ENCODE results near the gene NDRG4. TPM values are rescaled to one million over a fixed set of nuclear protein-coding genes. Genes with fewer than 3 reads are reported as not detected.

Gene NDRG4
- polyA plus RNA-seq, 1 donor, result 17.4 TPM

GRCh38 chr16:58464916-58465731 is 34.8 kb upstream of the NDRG4 start:
- no peaks in the 10 kb centered on the region for H3K36me3 ChIP-seq (ENCODE audit: control insufficient read depth, insufficient read depth, low read length)
- DNase-seq, result no peak
- no peaks in the 10 kb centered on the region for H3K4me1 ChIP-seq (ENCODE audit: control insufficient read depth, insufficient read depth, low read length)
- peaks cover 76% of the 10 kb centered on the region for H3K27me3 ChIP-seq (ENCODE audit: control insufficient read depth, insufficient read depth, low read length)
- WGBS (ENCODE audit: insufficient coverage, low lambda C conversion rate), result no CpG with 5 or more reads among the region's 24 CpGs
- H3K9me3 ChIP-seq (ENCODE audit: control insufficient read depth, low read depth, low read length), result no peaks in the 10 kb centered on the region
- no peak overlapping the region for H3K27ac ChIP-seq (ENCODE audit: low read length)
- no peak overlapping the region for H3K4me3 ChIP-seq (ENCODE audit: low read length)

GRCh38 chr16:58465817-58466216 is 34.1 kb upstream of the NDRG4 start:
- Histone ChIP-seq H3K27me3 (ENCODE audit: control insufficient read depth, insufficient read depth, low read length) (peaks cover 72% of the 10 kb centered on the region), H3K27ac (ENCODE audit: low read length) (no peak overlapping the region), H3K4me3 (ENCODE audit: low read length) (no peak overlapping the region), H3K9me3 (ENCODE audit: control insufficient read depth, low read depth, low read length) (no peaks in the 10 kb centered on the region), H3K36me3 (ENCODE audit: control insufficient read depth, insufficient read depth, low read length) (no peaks in the 10 kb centered on the region), H3K4me1 (ENCODE audit: control insufficient read depth, insufficient read depth, low read length) (no peaks in the 10 kb centered on the region)
- no peak for DNase-seq
- WGBS (ENCODE audit: insufficient coverage, low lambda C conversion rate), result no CpG with 5 or more reads among the region's 13 CpGs

- Histone ChIP-seq H3K27ac (ENCODE audit: low read length) (no peak overlapping the region), H3K36me3 (ENCODE audit: control insufficient read depth, insufficient read depth, low read length) (no peaks in the 10 kb centered on the region), H3K9me3 (ENCODE audit: control insufficient read depth, low read depth, low read length) (no peaks in the 10 kb centered on the region), H3K4me3 (ENCODE audit: low read length) (no peak overlapping the region), H3K27me3 (ENCODE audit: control insufficient read depth, insufficient read depth, low read length) (peaks cover 69% of the 10 kb centered on the region), H3K4me1 (ENCODE audit: control insufficient read depth, insufficient read depth, low read length) (no peaks in the 10 kb centered on the region)
- no CpG with 5 or more reads among the region's 3 CpGs for WGBS (ENCODE audit: insufficient coverage, low lambda C conversion rate)
- DNase-seq, result no peak
Observed at GRCh38 chr16:58466396-58466795, 33.5 kb upstream of the NDRG4 start.

- no CpG with 5 or more reads among the region's 5 CpGs for WGBS (ENCODE audit: insufficient coverage, low lambda C conversion rate)
- no peak for DNase-seq
- Histone ChIP-seq H3K36me3 (ENCODE audit: control insufficient read depth, insufficient read depth, low read length) (no peaks in the 10 kb centered on the region), H3K4me1 (ENCODE audit: control insufficient read depth, insufficient read depth, low read length) (no peaks in the 10 kb centered on the region), H3K4me3 (ENCODE audit: low read length) (no peak overlapping the region), H3K27me3 (ENCODE audit: control insufficient read depth, insufficient read depth, low read length) (peaks cover 57% of the 10 kb centered on the region), H3K9me3 (ENCODE audit: control insufficient read depth, low read depth, low read length) (no peaks in the 10 kb centered on the region), H3K27ac (ENCODE audit: low read length) (no peak overlapping the region)
Observed at GRCh38 chr16:58467905-58468304, 32.0 kb upstream of the NDRG4 start.

GRCh38 chr16:58471209-58471975 is 28.6 kb upstream of the NDRG4 start:
- Histone ChIP-seq H3K4me1 (ENCODE audit: control insufficient read depth, insufficient read depth, low read length) (no peaks in the 10 kb centered on the region), H3K9me3 (ENCODE audit: control insufficient read depth, low read depth, low read length) (no peaks in the 10 kb centered on the region), H3K27me3 (ENCODE audit: control insufficient read depth, insufficient read depth, low read length) (peaks cover 36% of the 10 kb centered on the region), H3K4me3 (ENCODE audit: low read length) (no peak overlapping the region), H3K36me3 (ENCODE audit: control insufficient read depth, insufficient read depth, low read length) (no peaks in the 10 kb centered on the region), H3K27ac (ENCODE audit: low read length) (no peak overlapping the region)
- no peak for DNase-seq
- WGBS (ENCODE audit: insufficient coverage, low lambda C conversion rate), result no CpG with 5 or more reads among the region's 10 CpGs

- Histone ChIP-seq H3K9me3 (ENCODE audit: control insufficient read depth, low read depth, low read length) (no peaks in the 10 kb centered on the region), H3K36me3 (ENCODE audit: control insufficient read depth, insufficient read depth, low read length) (no peaks in the 10 kb centered on the region), H3K4me1 (ENCODE audit: control insufficient read depth, insufficient read depth, low read length) (no peaks in the 10 kb centered on the region), H3K4me3 (ENCODE audit: low read length) (no peak overlapping the region), H3K27ac (ENCODE audit: low read length) (no peak overlapping the region), H3K27me3 (ENCODE audit: control insufficient read depth, insufficient read depth, low read length) (peaks cover 30% of the 10 kb centered on the region)
- WGBS (ENCODE audit: insufficient coverage, low lambda C conversion rate), result no CpG with 5 or more reads among the region's 9 CpGs
- DNase-seq, result no peak
Observed at GRCh38 chr16:58472266-58472665, 27.7 kb upstream of the NDRG4 start.

- DNase-seq, result no peak
- H3K4me1 ChIP-seq (ENCODE audit: control insufficient read depth, insufficient read depth, low read length), result no peaks in the 10 kb centered on the region
- no peaks in the 10 kb centered on the region for H3K9me3 ChIP-seq (ENCODE audit: control insufficient read depth, low read depth, low read length)
- no peak overlapping the region for H3K4me3 ChIP-seq (ENCODE audit: low read length)
- no peaks in the 10 kb centered on the region for H3K36me3 ChIP-seq (ENCODE audit: control insufficient read depth, insufficient read depth, low read length)
- WGBS (ENCODE audit: insufficient coverage, low lambda C conversion rate), result no CpG with 5 or more reads among the region's 3 CpGs
- H3K27me3 ChIP-seq (ENCODE audit: control insufficient read depth, insufficient read depth, low read length), result peaks cover 25% of the 10 kb centered on the region
- H3K27ac ChIP-seq (ENCODE audit: low read length), result no peak overlapping the region
Observed at GRCh38 chr16:58472827-58473226, 27.1 kb upstream of the NDRG4 start.

GRCh38 chr16:58474296-58474695 is 25.6 kb upstream of the NDRG4 start:
- Histone ChIP-seq H3K4me3 (ENCODE audit: low read length) (no peak overlapping the region), H3K9me3 (ENCODE audit: control insufficient read depth, low read depth, low read length) (no peaks in the 10 kb centered on the region), H3K27me3 (ENCODE audit: control insufficient read depth, insufficient read depth, low read length) (peaks cover 19% of the 10 kb centered on the region), H3K27ac (ENCODE audit: low read length) (no peak overlapping the region), H3K4me1 (ENCODE audit: control insufficient read depth, insufficient read depth, low read length) (no peaks in the 10 kb centered on the region), H3K36me3 (ENCODE audit: control insufficient read depth, insufficient read depth, low read length) (no peaks in the 10 kb centered on the region)
- WGBS (ENCODE audit: insufficient coverage, low lambda C conversion rate), result no CpG with 5 or more reads among the region's 10 CpGs
- no peak for DNase-seq

GRCh38 chr16:58475091-58475619 is 24.8 kb upstream of the NDRG4 start:
- Histone ChIP-seq H3K4me1 (ENCODE audit: control insufficient read depth, insufficient read depth, low read length) (no peaks in the 10 kb centered on the region), H3K27me3 (ENCODE audit: control insufficient read depth, insufficient read depth, low read length) (peaks cover 18% of the 10 kb centered on the region), H3K9me3 (ENCODE audit: control insufficient read depth, low read depth, low read length) (no peaks in the 10 kb centered on the region), H3K27ac (ENCODE audit: low read length) (no peak overlapping the region), H3K4me3 (ENCODE audit: low read length) (no peak overlapping the region), H3K36me3 (ENCODE audit: control insufficient read depth, insufficient read depth, low read length) (no peaks in the 10 kb centered on the region)
- WGBS (ENCODE audit: insufficient coverage, low lambda C conversion rate), result 75% methylated on average over 3 of the region's 4 CpGs
- no peak for DNase-seq

- no peak for DNase-seq
- Histone ChIP-seq H3K4me1 (ENCODE audit: control insufficient read depth, insufficient read depth, low read length) (no peaks in the 10 kb centered on the region), H3K4me3 (ENCODE audit: low read length) (no peak overlapping the region), H3K36me3 (ENCODE audit: control insufficient read depth, insufficient read depth, low read length) (no peaks in the 10 kb centered on the region), H3K27me3 (ENCODE audit: control insufficient read depth, insufficient read depth, low read length) (peaks cover 14% of the 10 kb centered on the region), H3K9me3 (ENCODE audit: control insufficient read depth, low read depth, low read length) (no peaks in the 10 kb centered on the region), H3K27ac (ENCODE audit: low read length) (no peak overlapping the region)
- WGBS (ENCODE audit: insufficient coverage, low lambda C conversion rate), result no CpG with 5 or more reads among the region's 1 CpG
Observed at GRCh38 chr16:58476791-58477190, 23.2 kb upstream of the NDRG4 start.
